ENCODE results near the gene SPATA45.

Gene SPATA45

GRCh38 chr1:212780759-212781158 lies 66.7 kb downstream of the SPATA45 start:
- no peak for DNase-seq (ENCODE audit: low read depth in 2 of 2)

Data from activated CD8-positive, alpha-beta memory T cell treated with anti-CD3 and anti-CD28 coated beads for 4 hours (primary cell).